K562 (cell line): ENCODE data around the gene ORAI2. TPM values are rescaled to one million over a fixed set of nuclear protein-coding genes. Genes with fewer than 3 reads are reported as not detected.

Source experiments
- ATAC-seq: fragments of 200-7000 bp; cut with Tn5 transposase; 3 replicates; pipeline ENCODE4 v1.9.1; 2020; ENCODE audit warnings: moderate library complexity
- BruUV-seq: library from RNA; stranded (reverse); fragments of 400-500 nt; replicated peaks from 2 replicates; lab custom pipeline; 2021; lab: Mats Ljungman, UMichigan
- CTCF ChIA-PET: fragments of 300-600 bp; formaldehyde crosslinking; extraction: SDS; loops from one replicate; lab custom pipeline; 2021; ENCODE audit warnings: low intra/inter-chr PET ratio; lab: Yijun Ruan, JAX
- POLR2A ChIA-PET: fragments of 300-600, 350-650 bp; sonication (Branson Sonifier 250); formaldehyde crosslinking; extraction: SDS; loops from one replicate; lab custom pipeline; 2021; ENCODE audit warnings: antibody characterized with exemption, inconsistent platforms; lab: Yijun Ruan, JAX
- DNase-seq, 4 experiments: peaks; one replicate each; pipeline versions ENCODE4 v3.0.0 to v3.0.0-alpha.2; 2011 to 2018; ENCODE audit warnings: low spot score in 3 of 4, mixed read lengths in 3 of 4; ENCODE audit errors: extremely low read depth in 1 of 4
- FAIRE-seq: peaks from 2 replicates; lab custom pipeline; 2011; peaks lifted over from hg19 to GRCh38; lab: Jason Lieb, UNC
- H2AFZ ChIP-seq: 2 replicates; pipeline ENCODE4 v1.6.0; 2011; ENCODE audit warnings: low read depth, low read length, control low read depth, inconsistent platforms
- H3K27ac ChIP-seq: fragments of 200-600 bp; 3 replicates; pipeline ENCODE4 v1.8.0; 2011; ENCODE audit warnings: low read depth, mild to moderate bottlenecking, control low read depth, inconsistent platforms, low read length, moderate library complexity, mixed read lengths; ENCODE audit errors: extremely low read depth
- H3K27me3 ChIP-seq, 2 experiments: fragments of 300-600 bp in 1 of 2; 2 replicates in 1 of 2; 3 replicates in 1 of 2; pipeline versions ENCODE4 v1.6.0 to v1.8.0; 2011; ENCODE audit warnings: inconsistent platforms in 2 of 2, low read length in 2 of 2, mild to moderate bottlenecking in 1 of 2, mixed read lengths in 1 of 2, moderate library complexity in 1 of 2; ENCODE audit not compliant: control insufficient read depth in 2 of 2, insufficient read depth in 2 of 2
- H3K36me3 ChIP-seq: fragments of 300-600 bp; 3 replicates; pipeline ENCODE4 v1.8.0; 2011; ENCODE audit warnings: mild to moderate bottlenecking, low read length, inconsistent platforms; ENCODE audit not compliant: control insufficient read depth, insufficient read depth
- H3K4me1 ChIP-seq, 2 experiments: fragments of 200-600 bp in 1 of 2; replicated peaks in 1 of 2; 2 replicates in 1 of 2; 3 replicates in 1 of 2; pipeline versions ENCODE4 v1.5.1 to v1.8.0; 2011; ENCODE audit warnings: inconsistent platforms in 2 of 2, low read length in 2 of 2, mild to moderate bottlenecking in 1 of 2, mixed read lengths in 1 of 2, moderate library complexity in 1 of 2; ENCODE audit not compliant: control insufficient read depth in 2 of 2, insufficient read depth in 2 of 2
- H3K4me2 ChIP-seq: 2 replicates; pipeline ENCODE4 v1.6.1; 2011; ENCODE audit warnings: low read length, control low read depth, inconsistent platforms, mixed read lengths; ENCODE audit not compliant: insufficient read depth
- H3K4me3 ChIP-seq: fragments of 200-600 bp; sonication (generic), shearing (Covaris generic); 2 replicates; pipeline ENCODE4 v1.5.1; 2016; ENCODE audit warnings: control low read depth, inconsistent platforms
- H3K79me2 ChIP-seq: fragments of 200-600 bp; 3 replicates; pipeline ENCODE4 v1.8.0; 2011; ENCODE audit warnings: low read length, inconsistent platforms; ENCODE audit not compliant: control insufficient read depth, insufficient read depth
- H3K9ac ChIP-seq, 2 experiments: 2 replicates each; pipeline versions ENCODE4 v1.6.0 to v1.6.1; 2011; ENCODE audit warnings: low read depth in 2 of 2, low read length in 2 of 2, control low read depth in 1 of 2, inconsistent platforms in 1 of 2, mild to moderate bottlenecking in 1 of 2, mixed read lengths in 1 of 2; ENCODE audit not compliant: insufficient read depth in 1 of 2
- H3K9me1 ChIP-seq: one replicate; pipeline ENCODE4 v1.6.0; 2011; ENCODE audit warnings: inconsistent platforms, mild to moderate bottlenecking, low read length, moderate library complexity; ENCODE audit not compliant: control insufficient read depth, insufficient read depth
- H3K9me3 ChIP-seq: replicated peaks from 2 replicates; pipeline ENCODE4 v1.5.1; 2011; ENCODE audit warnings: low read depth, low read length, inconsistent platforms; ENCODE audit not compliant: control insufficient read depth, insufficient read depth
- H4K20me1 ChIP-seq: replicated peaks from 2 replicates; pipeline ENCODE4 v1.6.1; 2011; ENCODE audit warnings: low read length, inconsistent platforms, mixed read lengths; ENCODE audit not compliant: control insufficient read depth, insufficient read depth
- EP400 ChIP-seq: fragments of 450-650 bp; IDR thresholded peaks from 2 replicates; pipeline ENCODE4 v1.6.1; 2017; ENCODE audit warnings: antibody characterized with exemption, mild to moderate bottlenecking, moderate library complexity
- ETV6 ChIP-seq, 3 experiments: fragments of 150-350 bp in 1 of 3; sonication (generic) in 1 of 3; formaldehyde crosslinking in 1 of 3; IDR thresholded peaks; 2 replicates each; pipeline versions ENCODE4 v1.6.1 to v1.8.0; 2014 to 2022; ENCODE audit warnings: borderline replicate concordance in 2 of 3, low read depth in 2 of 3, antibody characterized with exemption in 1 of 3, low read length in 1 of 3, mild to moderate bottlenecking in 1 of 3, missing genetic modification reagents in 1 of 3
- MAFF ChIP-seq: IDR thresholded peaks from 2 replicates; pipeline ENCODE4 v1.6.1; 2012; ENCODE audit warnings: low read length, improper control_type of control experiment
- MAZ ChIP-seq, 2 experiments: fragments of 450-650 bp in 1 of 2; sonication (generic) in 1 of 2; formaldehyde crosslinking; IDR thresholded peaks in 1 of 2; conservative IDR thresholded peaks in 1 of 2; 2 replicates each; pipeline versions ENCODE4 v1.4.0 to v1.5.0; 2020; ENCODE audit warnings: mild to moderate bottlenecking in 1 of 2, missing genetic modification reagents in 1 of 2
- NEUROD1 ChIP-seq: fragments of 150-350 bp; IDR thresholded peaks from 2 replicates; pipeline ENCODE4 v1.6.1; 2014; ENCODE audit warnings: borderline replicate concordance, low read length, low read depth; ENCODE audit not compliant: partially characterized antibody
- NFIC ChIP-seq: fragments of 450-650 bp; IDR thresholded peaks from 2 replicates; pipeline ENCODE4 v1.6.1; 2017; ENCODE audit warnings: mild to moderate bottlenecking, inconsistent platforms
- PHF8 ChIP-seq: fragments of 200-600 bp; sonication (generic); IDR thresholded peaks from 2 replicates; pipeline ENCODE4 v1.6.1; 2012; ENCODE audit warnings: mixed run types, mild to moderate bottlenecking, inconsistent platforms, low read length, moderate library complexity, borderline replicate concordance
- POLR2G ChIP-seq: fragments of 200-400 bp; formaldehyde crosslinking; IDR thresholded peaks from 2 replicates; pipeline ENCODE4 v1.6.1; 2017; ENCODE audit warnings: low read depth, mild to moderate bottlenecking, antibody characterized with exemption, low read length, moderate library complexity
- RBFOX2 ChIP-seq: fragments of 200-400 bp; formaldehyde crosslinking; IDR thresholded peaks from 2 replicates; pipeline ENCODE4 v1.6.1; 2017; ENCODE audit warnings: low read depth, mild to moderate bottlenecking, low read length, moderate library complexity
- RFX1 ChIP-seq: fragments of 450-650 bp; IDR thresholded peaks from 2 replicates; pipeline ENCODE4 v1.6.1; 2016; ENCODE audit warnings: mild to moderate bottlenecking, moderate library complexity
- RFX7 ChIP-seq: fragments of 250-450 bp; sonication (Bioruptor Pico); IDR thresholded peaks from 2 replicates; pipeline ENCODE4 v1.5.1; 2021; ENCODE audit warnings: mild to moderate bottlenecking
- SOX6 ChIP-seq: fragments of 450-650 bp; IDR thresholded peaks from 2 replicates; pipeline ENCODE4 v1.6.1; 2014; ENCODE audit warnings: mild to moderate bottlenecking
- SP1 ChIP-seq: sonication (generic); formaldehyde crosslinking; IDR thresholded peaks from 2 replicates; pipeline ENCODE4 v1.8.1; 2022; ENCODE audit warnings: mild to moderate bottlenecking, missing genetic modification reagents
- TSC22D4 ChIP-seq: fragments of 450-650 bp; IDR thresholded peaks from 2 replicates; pipeline ENCODE4 v1.6.1; 2016; ENCODE audit warnings: missing genetic modification characterization, missing biosample characterization, control low read depth
- WHSC1 ChIP-seq: IDR thresholded peaks from one replicate; pipeline ENCODE4 v1.6.1; 2012; ENCODE audit warnings: low read length, control low read depth, inconsistent platforms
- XRCC4 ChIP-seq: IDR thresholded peaks from one replicate; pipeline ENCODE4 v1.6.1; 2011; ENCODE audit not compliant: insufficient read depth, insufficient read length; ENCODE audit errors: extremely low read depth
- WGBS: fragments of 100-300 bp; shearing (Covaris generic); methylation state at CpG from one replicate; pipeline ENCODE4 v1.1.6; 2016; ENCODE audit warnings: low coverage, mixed read lengths; ENCODE audit not compliant: insufficient coverage; ENCODE audit errors: missing lambda C conversion rate; 5-methylcytosine and 5-hydroxymethylcytosine counted together
- in situ Hi-C: fragments of 300-500 bp; cut with MboI; formaldehyde crosslinking; loops from 4 replicates; pipeline ENCODE4 v1.15.0; 2018; ENCODE audit warnings: inconsistent platforms, mixed read lengths
- intact Hi-C: fragments of 100-400 bp; cut with micrococcal nuclease; formaldehyde crosslinking; loops from 2 replicates; pipeline ENCODE4 v1.14.2; 2022
- polyA plus RNA-seq, 8 experiments: library from polyadenylated mRNA; depleted of rRNA in 4 of 8; stranded (reverse) in 5 of 8; unstranded in 3 of 8; fragments of >200 nt; fragmentation: Nextera tagmentation in 2 of 8; fragmentation: Illumina TruSeq in 1 of 8; extraction: Ambion mirVana in 2 of 8; extraction: Trizol in 1 of 8; gene quantifications; 2 replicates each; pipeline versions ENCODE4 v1.2.1 to v1.2.3, GENCODE V29; 2011 to 2014; ENCODE audit warnings: inconsistent platforms in 1 of 8, missing spikeins in 1 of 8
- total RNA-seq, 7 experiments: library from RNA; depleted of rRNA in 6 of 7; stranded (reverse); fragments of >200 nt in 6 of 7; fragmentation: Illumina TruSeq in 2 of 7; extraction: Trizol in 2 of 7; gene quantifications; 2 replicates each; pipeline versions ENCODE4 v1.2.1 to v1.2.3, GENCODE V29; 2011 to 2021; ENCODE audit warnings: low replicate concordance in 1 of 7
- TF ChIP-seq, protein P1 (sequence below): fragments of 250-450 bp; sonication (Bioruptor Pico); IDR thresholded peaks from 2 replicates; pipeline ENCODE4 v1.8.0; 2021; ENCODE audit warnings: moderate library complexity, mild to moderate bottlenecking, inconsistent platforms

Gene ORAI2
- total and polyA plus RNA-seq, 9 of the 15 experiments (the other 6 are each of a cell fraction or from before 2014, with no cell fraction given), result 1.1 to 27.7 (median 9.2) TPM

DNA sequence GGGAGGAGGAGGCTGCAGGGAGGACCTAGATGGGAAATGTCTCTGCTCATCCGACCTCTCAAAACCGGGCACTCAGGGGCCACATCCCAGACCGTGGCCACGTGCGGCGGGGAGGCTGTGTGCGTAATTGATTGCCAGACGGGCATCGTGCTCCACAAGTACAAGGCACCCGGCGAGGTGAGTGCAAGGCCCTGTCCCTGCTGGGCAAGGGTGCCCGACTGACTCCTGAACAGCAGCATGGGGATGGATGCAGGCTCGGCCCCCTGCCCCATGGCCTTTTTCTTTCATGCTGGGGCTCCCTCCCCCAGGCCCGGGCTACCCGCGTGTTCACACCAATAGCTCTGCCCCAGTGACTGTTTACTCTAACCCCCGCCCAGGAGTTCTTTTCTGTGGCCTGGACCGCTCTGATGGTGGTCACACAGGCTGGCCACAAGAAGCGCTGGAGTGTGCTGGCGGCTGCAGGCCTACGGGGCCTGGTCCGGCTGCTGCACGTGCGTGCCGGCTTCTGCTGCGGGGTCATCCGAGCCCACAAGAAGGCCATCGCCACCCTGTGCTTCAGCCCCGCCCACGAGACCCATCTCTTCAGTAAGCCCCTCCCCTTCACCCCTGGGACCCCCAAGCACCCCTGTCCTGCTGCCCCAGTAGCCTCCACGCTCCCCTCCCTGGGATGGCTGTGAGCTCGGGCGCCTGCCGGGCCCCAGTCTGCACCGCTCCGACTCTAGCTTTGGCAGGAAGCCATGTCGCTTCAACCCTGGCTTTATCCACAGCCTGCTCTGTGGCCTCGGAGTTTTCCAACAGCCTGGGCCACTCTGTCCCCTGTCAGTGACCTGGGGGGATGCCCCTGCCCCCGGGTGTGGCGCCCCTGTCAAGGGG is 35.3 kb downstream of the ORAI2 start (continued):
- TF ChIP-seq XRCC4, result no peak
- no peak for TF ChIP-seq SOX6
- TF ChIP-seq EP400, result no peak
- TF ChIP-seq NFIC, result peak; percentile 37; the same call in 1 of the 2 replicates
- TF ChIP-seq RFX7, result no peak
- TF ChIP-seq TSC22D4 (tag), result no peak
- TF ChIP-seq RFX1, result no peak
- no peak for TF ChIP-seq NEUROD1

DNA sequence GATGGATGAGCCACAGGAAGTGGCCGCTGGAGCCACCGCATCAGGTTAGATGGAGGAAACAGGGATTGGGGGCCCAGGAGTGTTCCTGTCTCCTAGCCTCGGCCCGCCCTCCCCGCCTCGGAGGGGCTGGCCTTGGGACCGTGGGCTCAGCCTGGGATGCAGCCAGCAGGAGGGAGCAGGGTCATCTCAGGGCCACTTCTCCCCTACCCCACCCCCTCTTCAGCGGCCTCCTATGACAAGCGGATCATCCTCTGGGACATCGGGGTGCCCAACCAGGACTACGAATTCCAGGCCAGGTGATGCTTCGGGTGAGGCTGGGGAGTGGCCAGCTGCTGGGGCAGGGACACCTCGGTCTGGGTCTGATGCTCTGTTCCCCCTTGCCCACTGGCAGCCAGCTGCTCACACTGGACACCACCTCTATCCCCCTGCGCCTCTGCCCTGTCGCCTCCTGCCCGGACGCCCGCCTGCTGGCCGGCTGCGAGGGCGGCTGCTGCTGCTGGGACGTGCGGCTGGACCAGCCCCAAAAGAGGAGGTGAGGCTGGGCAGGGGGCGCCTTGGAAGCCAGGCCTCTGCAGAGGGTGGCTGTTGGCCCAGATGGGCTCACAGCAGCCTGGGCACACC is 36.1 kb downstream of the ORAI2 start:
- no peaks in the 10 kb centered on the region for H3K27me3 ChIP-seq
- H2AFZ ChIP-seq, result no peak overlapping the region
- peaks cover 5% of the 10 kb centered on the region for H3K9me1 ChIP-seq
- no peaks in the 10 kb centered on the region for H3K9me3 ChIP-seq
- DNase-seq (no peak), FAIRE-seq (no peak), ATAC-seq (no peak)
- ChIA-PET CTCF (no interaction called here), POLR2A (no interaction called here)
- H3K4me2 ChIP-seq, result no peak overlapping the region
- peaks cover 3% of the 10 kb centered on the region; the same call in 1 of the 2 replicates for H4K20me1 ChIP-seq
- no peak overlapping the region for H3K27ac ChIP-seq
- no TSS peak for BruUV-seq
- peak overlapping the region in 1 of 2 experiments; percentile 62; a peak in 2 of 4 replicates for H3K9ac ChIP-seq
- in situ Hi-C loops, result loop anchor here (25.0 kb wide), 2 partner anchors 93 to 193 kb away; partner anchors contain the start of genes POLR2J2, POLR2J3, SPDYE2 and SPDYE2B
- peaks cover 16% of the 10 kb centered on the region for H3K79me2 ChIP-seq
- H3K36me3 ChIP-seq, result peaks cover 72% of the 10 kb centered on the region; the same call in 2 of the 3 replicates
- intact Hi-C loops, result no loop called here
- WGBS, result 92% methylated on average over 22 of the region's 24 CpGs
- H3K4me1 ChIP-seq, result peaks cover 8 to 68% of the 10 kb centered on the region in 2 experiments; a peak in 3 of 5 replicates
- no peak overlapping the region for H3K4me3 ChIP-seq
- TF ChIP-seq MAZ (CRISPR knock-in tag; conservative IDR thresholded peaks at IDR 0.05 in 1 of 2, IDR thresholded peaks at IDR 0.05 in 1 of 2) (no peak), ETV6 (IDR thresholded peaks at IDR 0.05; ENCODE audit: borderline replicate concordance in 1 of 2, low read depth in 2 of 2, low read length in 1 of 2) (no peak), ETV6 (CRISPR knock-in tag; IDR thresholded peaks at IDR 0.05; ENCODE audit: borderline replicate concordance) (no peak), POLR2G (peak; percentile 65), MAFF (no peak), WHSC1 (no peak), SP1 (CRISPR knock-in tag) (no peak), PHF8 (no peak), RBFOX2 (peak; percentile 62)
- TF ChIP-seq, protein P1, sequence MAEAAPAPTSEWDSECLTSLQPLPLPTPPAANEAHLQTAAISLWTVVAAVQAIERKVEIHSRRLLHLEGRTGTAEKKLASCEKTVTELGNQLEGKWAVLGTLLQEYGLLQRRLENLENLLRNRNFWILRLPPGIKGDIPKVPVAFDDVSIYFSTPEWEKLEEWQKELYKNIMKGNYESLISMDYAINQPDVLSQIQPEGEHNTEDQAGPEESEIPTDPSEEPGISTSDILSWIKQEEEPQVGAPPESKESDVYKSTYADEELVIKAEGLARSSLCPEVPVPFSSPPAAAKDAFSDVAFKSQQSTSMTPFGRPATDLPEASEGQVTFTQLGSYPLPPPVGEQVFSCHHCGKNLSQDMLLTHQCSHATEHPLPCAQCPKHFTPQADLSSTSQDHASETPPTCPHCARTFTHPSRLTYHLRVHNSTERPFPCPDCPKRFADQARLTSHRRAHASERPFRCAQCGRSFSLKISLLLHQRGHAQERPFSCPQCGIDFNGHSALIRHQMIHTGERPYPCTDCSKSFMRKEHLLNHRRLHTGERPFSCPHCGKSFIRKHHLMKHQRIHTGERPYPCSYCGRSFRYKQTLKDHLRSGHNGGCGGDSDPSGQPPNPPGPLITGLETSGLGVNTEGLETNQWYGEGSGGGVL (CRISPR knock-in tag), result no peak
